GM19043 (cell line): ENCODE measurements around the gene KCNS1.
"Not testable (repeated sequence)": the region's sequence is repeated elsewhere in the genome, so short reads cannot be mapped to it uniquely, and the experiment has no call there.

Experiments used
- ATAC-seq: cut with Tn5 transposase; IDR thresholded peaks from one replicate; pipeline ENCODE4 v1.9.1; 2021; ENCODE audit warnings: low read depth; ENCODE audit not compliant: unreplicated experiment

Gene KCNS1, protein sequence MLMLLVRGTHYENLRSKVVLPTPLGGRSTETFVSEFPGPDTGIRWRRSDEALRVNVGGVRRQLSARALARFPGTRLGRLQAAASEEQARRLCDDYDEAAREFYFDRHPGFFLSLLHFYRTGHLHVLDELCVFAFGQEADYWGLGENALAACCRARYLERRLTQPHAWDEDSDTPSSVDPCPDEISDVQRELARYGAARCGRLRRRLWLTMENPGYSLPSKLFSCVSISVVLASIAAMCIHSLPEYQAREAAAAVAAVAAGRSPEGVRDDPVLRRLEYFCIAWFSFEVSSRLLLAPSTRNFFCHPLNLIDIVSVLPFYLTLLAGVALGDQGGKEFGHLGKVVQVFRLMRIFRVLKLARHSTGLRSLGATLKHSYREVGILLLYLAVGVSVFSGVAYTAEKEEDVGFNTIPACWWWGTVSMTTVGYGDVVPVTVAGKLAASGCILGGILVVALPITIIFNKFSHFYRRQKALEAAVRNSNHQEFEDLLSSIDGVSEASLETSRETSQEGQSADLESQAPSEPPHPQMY

DNA sequence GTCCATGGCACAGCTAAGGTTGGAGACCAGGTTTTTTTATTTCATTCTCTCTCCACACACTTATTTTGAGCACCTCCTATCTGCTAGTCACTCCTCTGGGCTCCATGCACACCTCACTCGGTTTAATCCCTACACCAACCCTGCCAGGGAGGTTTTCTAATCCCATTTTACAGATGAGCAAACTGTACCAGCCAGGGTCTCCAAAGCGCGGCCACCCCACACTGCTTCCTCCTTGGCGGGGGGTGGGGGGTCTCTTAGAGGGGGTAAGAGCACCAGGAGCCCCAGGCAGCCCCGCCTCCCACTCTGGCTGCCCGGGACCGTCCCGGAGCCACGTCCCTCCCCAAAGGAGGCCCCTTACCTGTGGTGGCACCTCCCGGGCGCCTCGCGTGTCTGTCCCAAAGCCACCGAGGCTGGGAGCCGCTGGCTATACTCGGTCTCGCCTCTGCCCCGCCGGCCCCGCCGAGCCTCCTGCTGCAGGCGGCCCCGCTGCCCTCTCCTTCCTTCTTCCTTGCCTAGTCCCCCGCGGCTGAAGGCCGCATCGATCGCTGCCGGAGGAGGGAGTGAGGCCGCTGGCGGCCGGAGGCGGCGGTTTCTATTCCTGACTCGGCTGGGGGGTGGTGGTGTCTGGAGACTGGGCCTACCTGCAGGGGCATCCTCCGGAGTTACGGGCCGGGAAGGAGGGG, at the start of gene KCNS1:
KCNS1 (minus strand) TSS at position 565 of the 683 bp plus-strand sequence. CDS start 1,891 bp downstream, outside the sequence.
- ATAC-seq = no peak

GRCh38 chr20:45149062-45149461, 48.1 kb upstream of the KCNS1 start:
- ATAC-seq = no peak

DNA sequence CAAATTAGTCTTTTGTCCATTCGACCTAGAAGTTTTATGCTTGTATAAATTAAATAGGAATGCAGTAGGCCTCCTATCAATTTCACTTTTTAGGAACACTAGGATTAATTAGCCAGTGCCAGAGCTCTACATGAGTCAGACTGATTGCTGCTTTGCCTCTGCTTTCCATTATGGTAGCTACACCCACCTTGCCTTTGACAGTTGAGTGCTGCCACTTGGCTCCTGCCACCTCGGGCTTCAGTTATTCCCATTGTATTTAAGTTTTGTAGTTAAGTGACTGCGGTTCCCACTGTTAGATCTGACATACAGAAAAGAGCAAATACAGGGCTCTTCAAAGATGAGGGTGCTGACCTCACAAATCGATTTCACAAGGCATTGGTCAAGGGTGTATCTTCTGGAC, 39.9 kb upstream of the KCNS1 start:
- ATAC-seq = no peak

DNA sequence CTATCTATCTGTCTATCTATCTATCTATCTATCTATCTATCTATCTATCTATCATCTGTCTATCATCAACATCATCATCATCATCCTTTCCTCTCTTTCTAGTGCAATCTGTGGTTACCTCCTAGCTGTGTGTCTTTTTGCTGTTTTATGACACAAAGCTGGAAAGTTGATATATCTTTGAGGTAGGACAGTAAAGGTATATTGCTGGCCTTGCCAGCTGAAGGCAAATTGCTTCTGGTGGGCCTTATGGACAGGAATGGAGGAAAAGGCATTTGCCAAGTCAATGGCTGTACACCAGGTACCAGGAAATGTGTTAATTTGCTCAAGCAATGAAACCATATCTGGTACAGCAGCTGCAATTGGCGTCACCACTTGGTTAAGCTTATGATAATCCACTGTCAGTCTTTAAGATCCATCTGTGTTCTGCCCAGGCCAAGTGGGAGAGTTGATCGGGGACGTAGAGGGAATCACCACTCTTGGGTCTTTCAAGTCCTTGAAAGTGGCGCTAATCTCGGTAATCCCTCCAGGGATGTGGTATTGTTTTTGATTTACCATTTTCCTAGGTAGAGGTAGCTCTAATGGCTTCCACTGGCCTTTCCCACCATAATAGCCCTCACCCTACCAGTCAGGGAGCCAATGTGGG, 38.9 kb upstream of the KCNS1 start:
- not testable (repeated sequence) for ATAC-seq

GRCh38 chr20:45138561-45139300, 37.8 kb upstream of the KCNS1 start:
- no peak for ATAC-seq

- no peak for ATAC-seq
These were observed 36.0 kb upstream of the KCNS1 start for GRCh38 chr20:45136911-45137310.

GRCh38 chr20:45128099-45128498, 27.2 kb upstream of the KCNS1 start:
- ATAC-seq = no peak

DNA sequence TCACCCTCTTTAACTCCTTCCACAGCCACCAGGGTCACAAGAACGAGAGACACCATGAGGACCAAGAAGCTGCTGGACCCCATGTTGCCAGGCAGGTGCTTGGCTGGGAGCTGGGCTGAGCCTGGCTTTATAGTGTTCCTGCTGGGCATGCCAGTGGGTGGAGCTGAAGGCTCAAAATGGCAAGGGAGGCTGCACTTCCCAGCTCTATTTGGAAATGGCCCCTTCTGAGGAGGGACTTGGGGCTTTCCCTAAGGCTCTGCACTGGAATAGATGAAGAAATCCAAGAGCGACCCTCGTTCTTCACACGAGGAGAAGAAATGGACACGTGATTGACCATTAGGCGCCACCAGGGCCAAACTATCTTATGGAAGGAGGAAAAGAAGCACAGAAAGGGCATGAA, 23.4 kb upstream of the KCNS1 start, which contains the start of gene WFDC12:
WFDC12 (minus strand) TSS at position 101 of the 400 bp plus-strand sequence; CDS start at position 83, 18 bp downstream.
- ATAC-seq = no peak

GRCh38 chr20:45121388-45121787, 20.5 kb upstream of the KCNS1 start:
- ATAC-seq = no peak

DNA sequence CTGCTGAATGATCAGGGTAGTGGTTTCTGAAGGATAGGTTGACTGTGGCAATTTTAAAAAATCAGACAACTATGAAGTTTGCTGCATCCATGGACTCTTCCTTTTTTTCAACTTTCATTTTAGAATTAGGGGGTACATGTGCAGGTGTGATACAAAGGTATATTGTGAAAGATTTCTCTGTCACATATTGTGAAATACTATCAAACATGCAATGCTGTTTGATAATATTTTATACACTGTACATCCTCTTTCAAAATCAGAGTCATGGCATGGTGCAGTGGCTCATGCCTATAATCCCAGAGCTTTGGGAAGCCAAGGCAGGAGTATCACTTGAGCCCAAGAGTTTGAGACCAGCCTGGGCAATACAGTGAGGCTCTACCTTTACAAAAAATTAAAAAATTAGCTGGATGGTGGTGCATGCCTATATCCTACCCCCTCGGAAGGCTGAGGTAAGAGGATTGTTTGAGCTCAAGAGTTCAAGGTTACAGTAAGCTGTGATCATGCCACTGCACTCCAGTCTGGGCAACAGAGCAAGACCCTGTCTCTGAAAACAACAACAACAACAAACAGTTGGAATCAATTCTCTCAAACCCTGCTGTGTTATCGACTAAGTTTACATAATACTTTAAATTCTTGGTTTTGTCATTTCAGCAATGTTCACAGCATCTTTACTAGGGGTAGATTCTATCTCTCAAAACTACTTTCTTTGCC, 18.8 kb upstream of the KCNS1 start:
- no peak for ATAC-seq

- no peak for ATAC-seq
These were observed 17.1 kb upstream of the KCNS1 start for GRCh38 chr20:45118028-45118427.

- no peak for ATAC-seq
These were observed 16.7 kb upstream of the KCNS1 start for GRCh38 chr20:45117581-45117980.

GRCh38 chr20:45115829-45116228, 14.9 kb upstream of the KCNS1 start:
- ATAC-seq = no peak

DNA sequence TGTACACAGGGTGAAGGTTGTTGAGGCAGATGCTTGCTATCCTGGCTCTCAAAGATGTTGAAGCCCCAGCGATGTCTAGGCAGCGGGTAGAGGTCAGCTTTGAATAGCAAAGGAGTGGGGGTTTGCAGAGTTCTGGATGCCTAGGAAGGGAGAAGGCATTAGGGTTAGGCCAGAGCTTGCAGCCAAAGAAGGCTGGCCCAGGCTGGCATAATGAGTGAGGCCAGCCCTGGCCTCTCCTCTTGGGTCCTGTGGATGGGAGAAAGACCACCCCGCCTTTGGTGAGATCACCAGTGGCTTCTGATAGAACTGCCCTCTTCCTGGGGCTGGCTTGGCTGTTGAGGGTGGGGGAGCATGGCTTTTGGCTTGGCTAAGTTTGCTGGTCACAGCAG, 14.5 kb upstream of the KCNS1 start:
- no peak for ATAC-seq

DNA sequence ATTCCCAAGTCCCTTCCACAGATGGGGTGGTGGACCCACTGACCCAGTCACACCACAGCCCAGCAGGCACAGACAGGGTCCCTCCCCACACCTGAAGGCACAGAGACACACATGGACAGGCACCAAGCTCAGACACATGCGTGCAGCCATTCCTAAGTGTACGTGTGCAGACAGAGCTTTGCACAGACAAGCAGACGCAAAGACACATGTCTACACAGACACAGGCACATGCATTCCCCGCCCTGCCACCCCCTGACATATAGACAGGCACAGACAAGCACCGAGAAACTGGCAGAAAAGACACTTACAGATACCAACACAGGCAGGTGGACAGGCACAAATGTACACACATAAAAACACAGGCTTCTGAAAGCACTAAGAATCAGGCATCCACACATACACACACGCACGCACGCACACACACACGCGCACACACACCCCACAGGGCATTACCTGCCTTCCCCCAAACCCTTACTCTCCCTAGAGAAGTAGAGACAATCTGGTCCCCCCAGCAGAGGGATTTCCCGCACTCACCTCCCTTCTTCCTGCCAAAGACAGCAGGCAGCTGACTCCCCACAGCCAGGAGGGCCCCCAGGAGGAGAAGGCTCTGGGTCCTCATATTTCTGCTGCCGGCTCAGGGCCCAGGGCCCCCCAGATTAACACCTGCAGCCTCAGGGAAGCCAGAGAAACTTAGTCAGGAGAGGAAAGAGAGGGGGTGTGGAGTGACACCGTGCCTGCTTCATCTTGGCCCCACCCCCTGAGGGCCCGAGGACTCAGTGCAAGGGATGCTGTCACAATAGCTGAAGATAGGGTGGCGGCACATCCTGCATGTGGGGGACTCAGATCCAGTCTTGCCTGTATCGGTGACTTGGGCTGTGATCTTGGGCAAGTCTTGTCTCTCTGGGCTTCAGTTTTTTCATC, 13.8 kb upstream of the KCNS1 start, which contains the start of gene WFDC5:
WFDC5 (minus strand) TSS at position 710 of the 921 bp plus-strand sequence; CDS start at position 619, 91 bp downstream.
- ATAC-seq = no peak

- ATAC-seq = no peak
These were observed 12.9 kb upstream of the KCNS1 start for GRCh38 chr20:45113865-45114264.

GRCh38 chr20:45112754-45113153, 11.8 kb upstream of the KCNS1 start:
- no peak for ATAC-seq

DNA sequence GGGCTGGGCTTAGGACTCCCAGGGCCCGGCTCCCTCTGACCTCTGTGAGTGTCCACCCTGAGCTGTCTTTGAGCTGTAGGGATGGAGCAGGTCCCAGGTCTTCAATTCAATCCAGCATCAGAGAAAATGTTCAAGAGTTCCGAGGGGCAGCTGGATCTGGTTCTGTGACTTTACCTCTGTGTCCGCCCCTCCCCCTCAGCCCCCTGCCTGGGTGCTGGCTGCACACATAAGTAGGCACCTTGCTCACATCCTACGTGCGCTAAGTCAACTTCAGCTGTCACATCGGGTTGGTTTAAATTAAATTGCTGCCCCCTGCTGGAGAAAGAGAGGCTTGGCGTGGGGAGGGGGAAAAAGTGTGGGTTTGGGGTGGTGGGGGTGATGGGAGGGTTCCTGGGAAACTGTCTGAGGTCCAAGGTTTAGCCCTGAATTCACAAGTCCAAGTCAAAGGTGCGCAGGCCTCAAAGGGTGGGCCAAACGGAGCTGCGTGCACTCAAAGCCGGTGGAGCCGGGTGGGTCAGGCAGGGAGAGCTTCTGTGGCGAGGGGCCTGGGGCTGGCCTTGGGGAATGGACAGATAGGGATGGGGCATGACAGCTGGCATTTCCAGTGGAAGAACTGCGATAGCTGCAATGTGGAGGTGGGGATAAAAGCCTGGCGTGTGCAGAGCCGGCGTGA, 11.0 kb upstream of the KCNS1 start:
- no peak for ATAC-seq
